Fibroblast of lung (primary cell): ENCODE data around the gene UGT1A7. TPM values are rescaled to one million over a fixed set of nuclear protein-coding genes. Genes with fewer than 3 reads are reported as not detected.
A peak's percentile ranks its signal among the peaks of the same experiment; 100 is the strongest.

Experiments
- DNase-seq, 2 donors: peaks; one replicate each; pipeline versions ENCODE4 v3.0.0 to v3.0.0-alpha.2; 2010; ENCODE audit warnings: low read depth in 2 of 2
- H2AFZ ChIP-seq: 2 replicates; pipeline ENCODE4 v1.5.1; 2012; ENCODE audit warnings: low read length, control low read depth, inconsistent platforms
- H3K27ac ChIP-seq: 2 replicates; pipeline ENCODE4 v1.5.1; 2011; ENCODE audit warnings: low read length, control low read depth; ENCODE audit not compliant: insufficient read depth
- H3K27me3 ChIP-seq: 2 replicates; pipeline ENCODE4 v1.5.1; 2011; ENCODE audit warnings: mild to moderate bottlenecking, low read length; ENCODE audit not compliant: control insufficient read depth, insufficient read depth
- H3K36me3 ChIP-seq: 2 replicates; pipeline ENCODE4 v1.5.1; 2011; ENCODE audit warnings: low read length; ENCODE audit not compliant: control insufficient read depth, insufficient read depth
- H3K4me1 ChIP-seq: 2 replicates; pipeline ENCODE4 v1.5.1; 2011; ENCODE audit warnings: low read length; ENCODE audit not compliant: control insufficient read depth, insufficient read depth; ENCODE audit errors: extremely low read depth
- H3K4me2 ChIP-seq: 2 replicates; pipeline ENCODE4 v1.5.1; 2011; ENCODE audit warnings: low read length, control low read depth; ENCODE audit not compliant: insufficient read depth; ENCODE audit errors: extremely low read depth
- H3K4me3 ChIP-seq, 4 experiments: fragments of 200-600 bp in 1 of 4; sonication (generic) in 1 of 4; replicated peaks in 1 of 4; 2 replicates each; pipeline ENCODE4 v1.5.1; 2011 to 2016; ENCODE audit warnings: low read length in 4 of 4, low read depth in 3 of 4, mild to moderate bottlenecking in 3 of 4, control low read depth in 2 of 4, inconsistent platforms in 1 of 4, mixed read lengths in 1 of 4; ENCODE audit not compliant: insufficient read depth in 1 of 4; ENCODE audit errors: control extremely low read depth in 1 of 4
- H3K79me2 ChIP-seq: 2 replicates; pipeline ENCODE4 v1.5.1; 2012; ENCODE audit warnings: mild to moderate bottlenecking, low read length, inconsistent platforms; ENCODE audit not compliant: control insufficient read depth, insufficient read depth
- H3K9ac ChIP-seq: 2 replicates; pipeline ENCODE4 v1.5.1; 2011; ENCODE audit warnings: mild to moderate bottlenecking, low read length, control low read depth; ENCODE audit not compliant: insufficient read depth
- H3K9me3 ChIP-seq: 2 replicates; pipeline ENCODE4 v1.5.1; 2012; ENCODE audit warnings: low read depth, low read length; ENCODE audit not compliant: control insufficient read depth, insufficient read depth
- H4K20me1 ChIP-seq: 2 replicates; pipeline ENCODE4 v1.5.1; 2011; ENCODE audit warnings: low read length; ENCODE audit not compliant: control insufficient read depth, insufficient read depth; ENCODE audit errors: extremely low read depth
- CTCF ChIP-seq, 2 donors: IDR thresholded peaks in 1 of 2; conservative IDR thresholded peaks in 1 of 2; 1 replicate in 1 of 2; 2 replicates in 1 of 2; pipeline ENCODE4 v1.5.1; 2011 to 2012; ENCODE audit warnings: low read length in 2 of 2, control low read depth in 1 of 2, inconsistent platforms in 1 of 2, low read depth in 1 of 2, mild to moderate bottlenecking in 1 of 2
- EZH2 ChIP-seq: IDR thresholded peaks from 2 replicates; pipeline ENCODE4 v1.5.1; 2012; ENCODE audit warnings: low read length, control low read depth, mild to moderate bottlenecking; ENCODE audit errors: missing control alignments
- polyA plus RNA-seq, 2 donors: library from polyadenylated mRNA; depleted of rRNA in 1 of 2; stranded (reverse) in 1 of 2; unstranded in 1 of 2; fragments of >200 nt; gene quantifications; 2 replicates each; pipeline ENCODE4 v1.2.1, GENCODE V29; 2011 to 2012; ENCODE audit warnings: missing spikeins in 1 of 2
- total RNA-seq: library from RNA; depleted of rRNA; stranded (reverse); fragments of >200 nt; gene quantifications from 2 replicates; pipeline ENCODE4 v1.2.1, GENCODE V29; 2014

UGT1A7 gene
- total and polyA plus RNA-seq, 2 donors (not counting 1 experiment from before 2014, with no cell fraction given): not detected

GRCh38 chr2:233801357-233802131, 119.8 kb downstream of the UGT1A7 start:
- Histone ChIP-seq H3K27ac (no peak overlapping the region), H3K27me3 (peaks cover 3% of the 10 kb centered on the region)
- DNase-seq: peak in 1 of 2 donors; percentile 72

DNA sequence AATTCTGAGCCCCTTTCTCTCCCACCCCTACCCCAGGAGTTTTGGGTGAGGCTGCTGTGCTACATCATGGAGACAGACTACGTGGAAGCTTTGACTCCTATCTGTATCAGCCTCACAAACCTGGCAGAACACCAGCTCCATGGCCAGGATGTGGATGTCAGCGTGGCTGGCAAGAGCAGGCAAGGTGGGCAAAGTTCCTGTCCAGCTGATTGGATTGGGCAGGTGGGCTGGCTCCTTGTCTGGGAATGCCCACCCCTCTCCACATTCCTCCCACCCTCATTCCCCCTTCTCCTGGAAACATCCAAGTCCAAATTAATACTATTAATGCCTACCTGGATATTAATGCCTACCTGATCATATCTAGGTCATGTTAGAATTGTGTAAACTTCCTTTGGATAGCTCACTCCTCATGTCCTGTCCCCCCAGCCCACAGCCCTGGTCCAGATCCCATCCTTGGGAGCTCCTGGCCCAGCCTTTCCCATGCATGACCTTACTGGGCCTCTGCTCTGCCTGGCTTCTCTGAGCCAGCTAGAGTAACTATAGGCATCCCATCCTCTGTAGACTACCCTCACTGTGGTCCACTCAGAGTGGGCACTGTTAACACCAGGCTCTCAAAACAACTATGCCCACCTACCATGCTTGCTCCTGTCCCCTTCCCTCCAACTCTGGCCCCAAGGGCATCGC, 120.6 kb downstream of the UGT1A7 start:
- H3K27ac ChIP-seq: no peak overlapping the region
- peaks cover 3% of the 10 kb centered on the region for H3K27me3 ChIP-seq
- H3K4me1 ChIP-seq: no peaks in the 10 kb centered on the region
- TF ChIP-seq EZH2 (no peak), CTCF (conservative IDR thresholded peaks at IDR 0.05 in 1 of 2, IDR thresholded peaks at IDR 0.05 in 1 of 2; ENCODE audit: low read depth in 1 of 2, low read length in 2 of 2) (no peak)
- no peak overlapping the region for H3K9ac ChIP-seq
- no peak overlapping the region for H3K4me3 ChIP-seq
- H3K79me2 ChIP-seq: no peaks in the 10 kb centered on the region
- no peaks in the 10 kb centered on the region for H3K36me3 ChIP-seq
- H2AFZ ChIP-seq: no peak overlapping the region
- H3K4me2 ChIP-seq: no peak overlapping the region
- DNase-seq: no peak
- H4K20me1 ChIP-seq: no peaks in the 10 kb centered on the region
- no peaks in the 10 kb centered on the region for H3K9me3 ChIP-seq

More at GRCh38 chr2:233801357-233802131, 119.8 kb downstream of the UGT1A7 start:
- Histone ChIP-seq H3K4me2 (no peak overlapping the region), H4K20me1 (no peaks in the 10 kb centered on the region), H3K36me3 (no peaks in the 10 kb centered on the region), H3K4me1 (no peaks in the 10 kb centered on the region), H3K9me3 (no peaks in the 10 kb centered on the region), H3K79me2 (no peaks in the 10 kb centered on the region), H2AFZ (no peak overlapping the region), H3K4me3 (no peak overlapping the region), H3K9ac (no peak overlapping the region)
- TF ChIP-seq EZH2: no peak
- TF ChIP-seq CTCF (conservative IDR thresholded peaks at IDR 0.05 in 1 of 2, IDR thresholded peaks at IDR 0.05 in 1 of 2; ENCODE audit: low read depth in 1 of 2, low read length in 2 of 2): no peak

GRCh38 chr2:233803292-233803911, 121.7 kb downstream of the UGT1A7 start:
- Histone ChIP-seq H2AFZ (no peak overlapping the region), H3K27ac (no peak overlapping the region), H3K4me1 (no peaks in the 10 kb centered on the region), H3K27me3 (peaks cover 3% of the 10 kb centered on the region), H4K20me1 (no peaks in the 10 kb centered on the region), H3K36me3 (no peaks in the 10 kb centered on the region), H3K9ac (no peak overlapping the region), H3K79me2 (no peaks in the 10 kb centered on the region), H3K9me3 (no peaks in the 10 kb centered on the region), H3K4me3 (no peak overlapping the region), H3K4me2 (no peak overlapping the region)
- no peak for DNase-seq
- no peak for TF ChIP-seq EZH2
- TF ChIP-seq CTCF (conservative IDR thresholded peaks at IDR 0.05 in 1 of 2, IDR thresholded peaks at IDR 0.05 in 1 of 2; ENCODE audit: low read depth in 1 of 2, low read length in 2 of 2): no peak
